MM.1S (cell line): ENCODE results near the gene WASL.
"Not testable (repeated sequence)": the region's sequence is repeated elsewhere in the genome, so short reads cannot be mapped to it uniquely, and the experiment has no call there.

Experiments used
- DNase-seq: peaks from one replicate; pipeline ENCODE4 v3.0.0-alpha.2; 2015
- H2AFZ ChIP-seq: fragments of 300-600 bp; sonication (generic); 2 replicates; pipeline ENCODE4 v1.6.0; 2016; ENCODE audit warnings: antibody characterized with exemption, low read length
- H3F3A ChIP-seq: fragments of 300-600 bp; sonication (generic); 2 replicates; pipeline ENCODE4 v1.6.1; 2016; ENCODE audit warnings: mild to moderate bottlenecking, antibody characterized with exemption, low read length, moderate library complexity, mixed read lengths; ENCODE audit not compliant: insufficient read depth
- H3K27ac ChIP-seq: fragments of 300-600 bp; sonication (generic); 2 replicates; pipeline ENCODE4 v1.5.1; 2016; ENCODE audit warnings: mild to moderate bottlenecking, low read length
- H3K27me3 ChIP-seq: fragments of 300-600 bp; sonication (generic); replicated peaks from 2 replicates; pipeline ENCODE4 v1.6.0; 2016; ENCODE audit warnings: low read length; ENCODE audit not compliant: insufficient read depth
- H3K36me3 ChIP-seq: fragments of 300-600 bp; sonication (generic); replicated peaks from 2 replicates; pipeline ENCODE4 v1.6.1; 2016; ENCODE audit warnings: mild to moderate bottlenecking, low read length, mixed read lengths; ENCODE audit not compliant: insufficient read depth
- H3K4me1 ChIP-seq: fragments of 300-600 bp; sonication (generic); 2 replicates; pipeline ENCODE4 v1.6.1; 2016; ENCODE audit warnings: low read length, mixed read lengths
- H3K4me2 ChIP-seq: fragments of 300-600 bp; sonication (generic); 2 replicates; pipeline ENCODE4 v1.6.0; 2016; ENCODE audit warnings: low read depth, low read length
- H3K4me3 ChIP-seq: fragments of 300-600 bp; sonication (generic); 2 replicates; pipeline ENCODE4 v1.5.1; 2016; ENCODE audit warnings: low read length, mixed read lengths
- H3K79me2 ChIP-seq: fragments of 300-600 bp; sonication (generic); 2 replicates; pipeline ENCODE4 v1.6.1; 2016; ENCODE audit warnings: mixed run types, low read length, mixed read lengths
- H3K9ac ChIP-seq: fragments of 300-600 bp; sonication (generic); 2 replicates; pipeline ENCODE4 v1.6.1; 2016; ENCODE audit warnings: low read length, mixed read lengths
- H3K9me2 ChIP-seq: fragments of 300-600 bp; sonication (generic); replicated peaks from 2 replicates; pipeline ENCODE4 v1.6.1; 2016; ENCODE audit warnings: mild to moderate bottlenecking, low read length, mixed read lengths; ENCODE audit not compliant: insufficient read depth
- H3K9me3 ChIP-seq: fragments of 300-600 bp; sonication (generic); replicated peaks from 2 replicates; pipeline ENCODE4 v1.6.1; 2016; ENCODE audit warnings: mild to moderate bottlenecking, low read length, mixed read lengths; ENCODE audit not compliant: insufficient read depth
- H4K20me1 ChIP-seq: fragments of 300-600 bp; sonication (generic); 2 replicates; pipeline ENCODE4 v1.6.1; 2016; ENCODE audit warnings: mild to moderate bottlenecking, low read length, moderate library complexity, mixed read lengths; ENCODE audit not compliant: insufficient read depth
- EZH2 ChIP-seq: fragments of 300-600 bp; sonication (generic); optimal IDR thresholded peaks from 2 replicates; pipeline ENCODE3; 2017; ENCODE audit warnings: low read depth, mild to moderate bottlenecking, antibody characterized with exemption, low read length, mixed read lengths
- EZH2phosphoT487 ChIP-seq: fragments of 300-600 bp; sonication (generic); IDR thresholded peaks from 2 replicates; pipeline ENCODE4 v1.6.1; 2018; ENCODE audit warnings: antibody characterized with exemption, low read length
- TF ChIP-seq, protein P1 (sequence below): fragments of 300-600 bp; sonication (generic); IDR thresholded peaks from 2 replicates; pipeline ENCODE4 v1.5.1; 2016; ENCODE audit warnings: antibody characterized with exemption, low read length, mixed read lengths

The WASL gene

DNA sequence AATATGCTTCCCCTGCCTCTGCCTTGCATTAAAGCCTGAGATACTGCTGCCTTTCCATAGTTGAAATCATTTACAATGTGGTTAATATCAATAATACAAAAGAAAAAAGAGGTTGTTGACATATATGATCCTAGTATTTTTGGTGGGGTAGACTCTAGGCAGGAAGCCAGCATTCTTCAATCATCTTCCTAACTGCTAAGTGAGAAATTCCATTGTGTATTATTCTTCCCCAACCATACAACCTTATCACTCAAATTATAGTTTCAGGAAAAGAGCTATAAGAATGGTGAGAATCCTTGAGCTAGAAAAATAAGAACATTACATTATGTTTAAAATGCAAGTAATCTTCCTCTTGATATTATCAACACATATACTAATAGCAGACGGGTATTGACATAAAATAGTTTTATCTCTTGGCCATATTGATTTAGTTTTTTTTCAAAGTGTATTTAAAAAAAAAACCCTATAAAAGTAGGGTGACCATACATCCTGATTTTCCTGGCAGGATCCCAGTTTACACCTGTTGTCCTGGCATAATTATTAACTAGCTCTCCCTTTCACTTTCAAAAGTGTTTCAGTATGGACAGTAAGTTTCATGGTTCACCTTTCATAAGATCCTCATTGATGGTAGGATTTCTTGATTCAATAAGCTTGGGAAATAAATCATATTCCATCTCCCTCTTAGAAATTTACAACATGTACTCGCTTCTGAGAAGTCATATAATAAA is 33.4 kb upstream of the WASL start:
- Histone ChIP-seq H3K9me3 (no peaks in the 10 kb centered on the region), H3K4me1 (no peaks in the 10 kb centered on the region), H3K27me3 (no peaks in the 10 kb centered on the region), H3K27ac (no peak overlapping the region), H2AFZ (no peak overlapping the region), H3F3A (no peaks in the 10 kb centered on the region), H3K9me2 (no peaks in the 10 kb centered on the region), H3K4me3 (no peak overlapping the region), H4K20me1 (no peaks in the 10 kb centered on the region), H3K79me2 (no peaks in the 10 kb centered on the region), H3K36me3 (no peaks in the 10 kb centered on the region), H3K9ac (no peak overlapping the region), H3K4me2 (no peak overlapping the region)
- DNase-seq, result no peak
- TF ChIP-seq EZH2 (no peak), EZH2phosphoT487 (no peak)
- TF ChIP-seq, protein P1, sequence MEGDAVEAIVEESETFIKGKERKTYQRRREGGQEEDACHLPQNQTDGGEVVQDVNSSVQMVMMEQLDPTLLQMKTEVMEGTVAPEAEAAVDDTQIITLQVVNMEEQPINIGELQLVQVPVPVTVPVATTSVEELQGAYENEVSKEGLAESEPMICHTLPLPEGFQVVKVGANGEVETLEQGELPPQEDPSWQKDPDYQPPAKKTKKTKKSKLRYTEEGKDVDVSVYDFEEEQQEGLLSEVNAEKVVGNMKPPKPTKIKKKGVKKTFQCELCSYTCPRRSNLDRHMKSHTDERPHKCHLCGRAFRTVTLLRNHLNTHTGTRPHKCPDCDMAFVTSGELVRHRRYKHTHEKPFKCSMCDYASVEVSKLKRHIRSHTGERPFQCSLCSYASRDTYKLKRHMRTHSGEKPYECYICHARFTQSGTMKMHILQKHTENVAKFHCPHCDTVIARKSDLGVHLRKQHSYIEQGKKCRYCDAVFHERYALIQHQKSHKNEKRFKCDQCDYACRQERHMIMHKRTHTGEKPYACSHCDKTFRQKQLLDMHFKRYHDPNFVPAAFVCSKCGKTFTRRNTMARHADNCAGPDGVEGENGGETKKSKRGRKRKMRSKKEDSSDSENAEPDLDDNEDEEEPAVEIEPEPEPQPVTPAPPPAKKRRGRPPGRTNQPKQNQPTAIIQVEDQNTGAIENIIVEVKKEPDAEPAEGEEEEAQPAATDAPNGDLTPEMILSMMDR, result no peak

DNA sequence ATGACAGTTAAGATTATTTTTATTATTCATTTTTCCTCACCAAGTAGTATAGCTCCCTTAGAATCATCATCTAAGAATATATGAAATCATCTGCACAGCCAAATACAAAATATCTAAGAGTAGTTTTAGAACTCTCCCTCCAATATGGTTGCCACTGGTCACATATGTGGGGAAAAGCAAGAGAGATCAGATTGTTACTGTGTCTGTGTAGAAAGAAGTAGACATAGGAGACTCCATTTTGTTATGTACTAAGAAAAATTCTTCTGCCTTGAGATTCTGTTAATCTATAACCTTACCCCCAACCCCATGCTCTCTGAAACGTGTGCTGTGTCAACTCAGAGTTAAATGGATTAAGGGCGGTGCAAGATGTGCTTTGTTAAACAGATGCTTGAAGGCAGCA is 31.7 kb upstream of the WASL start:
- H3K27me3 ChIP-seq, H3K27ac ChIP-seq, H3K9ac ChIP-seq, H3K79me2 ChIP-seq, DNase-seq, H3K4me3 ChIP-seq, H3K4me2 ChIP-seq, H3F3A ChIP-seq, H3K9me3 ChIP-seq, H3K9me2 ChIP-seq, H3K4me1 ChIP-seq, H4K20me1 ChIP-seq, H3K36me3 ChIP-seq, H2AFZ ChIP-seq: not testable (repeated sequence)

DNA sequence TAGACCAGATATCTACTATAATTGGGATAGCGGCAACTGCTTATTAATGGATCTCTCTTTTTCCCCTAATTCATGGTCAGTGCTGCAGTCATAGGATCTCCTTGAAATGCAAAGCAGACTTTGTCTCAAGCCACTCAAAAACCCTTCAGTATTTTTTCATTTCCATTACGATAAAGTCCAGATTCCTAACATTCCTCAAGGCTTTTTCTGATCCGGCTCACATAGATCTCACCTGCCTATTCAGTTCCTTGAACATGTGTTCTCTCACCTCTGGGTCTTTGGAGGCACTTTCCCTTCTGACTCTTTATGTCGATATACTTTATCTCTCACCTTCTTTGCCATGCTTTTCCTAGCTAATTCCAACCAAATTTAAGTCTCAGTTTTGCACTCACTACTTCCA is 25.7 kb upstream of the WASL start:
- no peak overlapping the region for H3K4me2 ChIP-seq
- H4K20me1 ChIP-seq, result no peaks in the 10 kb centered on the region
- no peak for DNase-seq
- H3K9ac ChIP-seq, result no peak overlapping the region
- H3K27me3 ChIP-seq, result no peaks in the 10 kb centered on the region
- H2AFZ ChIP-seq, result no peak overlapping the region
- TF ChIP-seq EZH2phosphoT487, result no peak
- no peak for TF ChIP-seq EZH2
- no peaks in the 10 kb centered on the region for H3K36me3 ChIP-seq
- H3K4me1 ChIP-seq, result no peaks in the 10 kb centered on the region
- no peaks in the 10 kb centered on the region for H3K9me3 ChIP-seq
- no peaks in the 10 kb centered on the region for H3K9me2 ChIP-seq
- H3K79me2 ChIP-seq, result no peaks in the 10 kb centered on the region
- no peak overlapping the region for H3K27ac ChIP-seq
- H3K4me3 ChIP-seq, result no peak overlapping the region
- H3F3A ChIP-seq, result no peaks in the 10 kb centered on the region

DNA sequence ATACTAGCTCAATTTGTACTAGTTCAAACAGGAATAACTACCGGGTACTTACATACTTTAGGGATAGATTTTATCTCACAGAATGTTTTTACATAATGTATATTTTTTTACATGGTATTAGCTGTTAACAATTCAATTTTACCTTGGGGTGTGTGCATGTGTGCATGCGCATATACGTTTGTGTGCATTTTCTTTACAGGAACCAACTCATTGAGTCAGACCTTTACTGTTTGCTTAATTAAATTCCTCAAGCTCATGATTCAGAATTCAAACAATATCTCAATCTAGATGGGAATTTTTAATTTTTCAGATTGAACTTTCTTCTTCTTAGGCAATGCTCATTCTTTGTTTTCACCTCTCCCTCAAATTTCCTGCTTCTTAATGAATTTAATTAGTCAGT is 24.7 kb upstream of the WASL start:
- Histone ChIP-seq H4K20me1 (no peaks in the 10 kb centered on the region), H3K27me3 (no peaks in the 10 kb centered on the region), H2AFZ (no peak overlapping the region), H3K4me2 (no peak overlapping the region), H3K79me2 (no peaks in the 10 kb centered on the region), H3K36me3 (no peaks in the 10 kb centered on the region), H3K4me3 (no peak overlapping the region), H3K4me1 (no peaks in the 10 kb centered on the region), H3K27ac (no peak overlapping the region), H3K9me2 (no peaks in the 10 kb centered on the region), H3K9ac (no peak overlapping the region), H3K9me3 (no peaks in the 10 kb centered on the region), H3F3A (no peaks in the 10 kb centered on the region)
- no peak for TF ChIP-seq EZH2
- TF ChIP-seq EZH2phosphoT487, result no peak
- DNase-seq, result no peak

DNA sequence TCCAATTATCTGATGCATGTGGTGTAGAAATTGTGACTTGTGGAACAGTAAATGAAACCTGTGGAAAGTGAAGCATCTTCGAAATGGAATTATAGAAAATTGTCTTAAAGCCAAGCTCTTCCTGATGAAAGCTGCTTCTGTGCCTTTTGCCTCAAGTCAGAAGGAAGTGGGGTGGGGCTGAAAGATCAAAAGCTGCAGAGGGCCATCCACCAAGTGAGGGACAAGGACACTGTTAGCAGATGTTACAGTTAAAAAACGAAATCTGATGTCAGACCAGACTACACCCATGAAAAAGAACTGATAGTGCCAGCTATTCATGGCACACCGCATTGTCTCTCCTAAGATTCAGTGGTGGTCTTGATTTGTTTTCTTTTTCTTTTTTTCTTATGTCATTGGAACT is 23.8 kb upstream of the WASL start:
- Histone ChIP-seq H2AFZ (no peak overlapping the region), H3K9ac (no peak overlapping the region), H3F3A (no peaks in the 10 kb centered on the region), H3K9me3 (no peaks in the 10 kb centered on the region), H3K4me2 (no peak overlapping the region), H4K20me1 (no peaks in the 10 kb centered on the region), H3K36me3 (no peaks in the 10 kb centered on the region), H3K4me3 (no peak overlapping the region), H3K9me2 (no peaks in the 10 kb centered on the region), H3K4me1 (no peaks in the 10 kb centered on the region), H3K27me3 (no peaks in the 10 kb centered on the region), H3K27ac (no peak overlapping the region), H3K79me2 (no peaks in the 10 kb centered on the region)
- TF ChIP-seq EZH2phosphoT487 (no peak), EZH2 (no peak)
- TF ChIP-seq, protein P1, result no peak
- no peak for DNase-seq
